GM21619 (cell line): Measurements from ENCODE around the gene RNF44.

Experiments
- ATAC-seq: cut with Tn5 transposase; IDR thresholded peaks from one replicate; pipeline ENCODE4 v1.9.1; 2021; ENCODE audit not compliant: unreplicated experiment

RNF44 gene

DNA sequence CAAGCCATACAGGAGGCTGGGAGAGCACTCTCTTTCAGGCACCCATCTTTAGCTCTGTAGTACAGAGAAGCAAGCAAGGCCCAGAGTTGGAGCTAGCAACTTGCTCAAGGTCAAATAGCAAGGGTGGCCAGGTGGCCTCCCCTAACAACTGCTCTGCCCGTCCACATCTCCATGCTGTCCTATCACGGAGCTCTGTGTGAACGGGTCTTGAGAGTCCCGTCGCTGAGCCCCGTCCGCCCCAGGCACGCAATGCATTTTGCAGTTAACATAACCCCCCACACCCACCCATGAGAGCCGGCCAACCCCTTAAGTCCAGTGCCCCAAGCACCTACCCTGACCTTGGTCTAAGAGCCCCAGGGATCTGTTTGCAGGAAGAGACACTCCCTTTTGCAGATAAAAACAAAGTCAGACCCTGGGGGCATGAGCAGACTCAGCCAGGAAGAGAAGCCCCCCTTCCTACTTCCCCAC is 1.5 kb downstream of the RNF44 start:
- no peak for ATAC-seq

DNA sequence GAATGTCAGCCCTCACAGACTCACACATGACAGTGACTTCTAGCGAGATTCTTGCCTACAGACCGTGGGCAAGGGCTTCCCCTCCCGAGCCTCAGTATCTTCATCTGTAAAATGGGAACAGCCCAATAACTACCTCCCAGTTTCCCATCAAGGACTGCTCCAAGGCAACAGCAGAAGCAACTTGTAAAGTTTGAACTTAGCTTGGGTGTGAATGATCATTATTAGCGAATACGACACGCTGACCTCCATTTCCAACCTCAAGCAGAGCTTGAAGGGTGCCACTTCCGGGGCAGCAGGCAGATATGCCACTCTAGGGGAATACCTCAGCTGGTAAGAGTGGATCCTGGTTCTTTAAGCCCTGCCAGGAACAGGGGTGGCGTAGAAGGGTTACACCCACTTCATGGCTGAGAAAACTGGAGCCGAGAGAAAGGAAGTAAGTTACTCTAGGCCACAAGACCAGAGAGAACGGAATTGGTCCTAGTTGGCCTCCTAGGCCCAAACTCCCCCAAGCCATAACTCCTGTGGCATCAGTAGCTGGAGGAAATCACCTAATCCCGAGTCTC is 2.0 kb downstream of the RNF44 start:
- ATAC-seq = no peak

DNA sequence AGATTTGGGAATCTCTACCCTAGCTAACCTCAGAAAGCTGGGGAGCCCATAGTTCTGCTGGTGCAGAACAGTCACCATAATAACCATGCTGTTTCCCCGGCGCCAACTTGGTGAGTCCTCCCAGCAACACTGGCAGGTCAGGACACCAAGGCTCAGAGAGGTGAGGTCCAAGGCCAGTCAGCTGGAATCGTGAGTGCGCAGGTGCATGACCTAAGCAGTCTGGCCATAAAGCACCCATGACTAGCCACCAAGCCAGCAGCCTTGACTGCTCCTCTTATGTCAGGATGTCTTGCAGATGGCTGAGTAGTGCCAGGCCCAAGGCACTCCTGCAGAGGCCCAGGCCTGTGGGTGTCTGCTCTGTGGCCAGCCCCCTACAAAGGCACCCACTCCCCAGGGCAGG is 2.6 kb downstream of the RNF44 start:
- no peak for ATAC-seq

DNA sequence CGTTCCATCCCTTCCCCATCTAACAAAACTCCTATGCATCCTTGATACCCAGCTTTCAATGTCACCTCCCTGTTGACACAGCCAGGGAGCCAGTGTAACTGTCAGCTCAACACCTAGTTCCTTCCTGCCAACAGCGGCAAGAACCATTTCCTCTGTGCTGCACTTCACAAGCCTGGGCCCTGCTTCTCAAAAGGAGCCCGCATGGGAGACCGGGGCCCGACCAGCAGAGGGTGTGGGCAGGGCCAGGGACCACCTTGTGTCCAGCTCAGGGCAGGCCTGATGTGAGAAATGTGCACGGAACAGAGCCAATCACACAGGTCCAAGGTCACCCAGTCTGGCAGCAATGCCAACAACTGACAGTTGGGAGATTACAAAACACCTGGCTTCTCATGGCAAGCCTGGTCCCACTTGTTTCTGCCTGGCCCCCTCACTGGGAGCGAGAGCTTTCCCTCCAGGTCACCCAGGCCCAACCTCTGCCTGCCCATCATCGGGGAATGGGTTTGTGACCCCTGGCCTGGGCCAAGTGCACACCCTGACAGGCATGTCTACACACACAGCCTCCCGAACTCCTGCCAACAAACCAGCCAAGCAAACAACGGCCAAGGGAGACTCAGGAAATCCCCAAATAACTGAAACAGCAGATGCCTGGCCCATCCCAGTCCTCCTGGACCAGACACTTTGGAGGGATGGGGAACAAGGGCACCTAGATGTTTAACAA is 3.1 kb downstream of the RNF44 start:
- ATAC-seq = no peak

DNA sequence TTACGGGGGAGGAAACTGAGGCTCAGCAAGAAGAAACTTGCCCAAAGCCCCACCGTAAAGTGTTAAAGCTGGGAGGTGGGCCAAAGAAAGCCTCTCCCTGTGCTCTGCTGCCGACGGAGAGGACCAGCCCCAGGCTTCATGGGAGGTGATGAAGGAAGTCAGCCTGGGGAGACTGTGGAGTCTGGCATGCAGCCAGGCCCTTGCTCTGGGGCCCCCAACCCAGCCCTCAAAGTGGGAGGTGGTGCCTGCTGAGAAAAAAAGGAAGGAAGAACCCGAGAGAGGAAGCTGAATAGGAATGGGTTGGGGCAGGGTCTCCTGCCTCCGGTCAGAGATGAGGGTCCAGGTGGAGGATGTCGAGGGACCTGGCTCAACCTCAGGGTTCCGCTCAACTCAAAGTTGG is 3.8 kb downstream of the RNF44 start:
- ATAC-seq = no peak

DNA sequence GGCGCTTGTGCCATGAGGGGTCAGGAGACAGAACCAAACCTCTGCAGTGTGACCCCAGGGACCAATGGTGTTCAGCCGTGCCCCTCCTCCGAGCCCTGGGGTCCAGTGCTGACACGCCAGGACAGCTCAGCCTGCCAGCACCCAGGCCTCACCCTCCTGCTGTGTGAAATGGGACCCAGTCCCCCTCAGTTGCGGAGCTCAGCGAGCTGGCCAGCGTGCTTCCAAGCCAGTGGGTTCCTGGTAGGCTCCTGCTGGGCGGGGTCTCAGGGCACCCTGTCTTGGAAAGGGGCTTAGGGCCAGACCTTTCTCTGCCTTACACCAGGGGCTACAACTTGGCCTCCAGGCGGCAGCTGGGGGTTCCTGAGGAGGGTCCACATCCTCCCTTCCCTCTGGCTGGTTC is 4.4 kb downstream of the RNF44 start:
- no peak for ATAC-seq

DNA sequence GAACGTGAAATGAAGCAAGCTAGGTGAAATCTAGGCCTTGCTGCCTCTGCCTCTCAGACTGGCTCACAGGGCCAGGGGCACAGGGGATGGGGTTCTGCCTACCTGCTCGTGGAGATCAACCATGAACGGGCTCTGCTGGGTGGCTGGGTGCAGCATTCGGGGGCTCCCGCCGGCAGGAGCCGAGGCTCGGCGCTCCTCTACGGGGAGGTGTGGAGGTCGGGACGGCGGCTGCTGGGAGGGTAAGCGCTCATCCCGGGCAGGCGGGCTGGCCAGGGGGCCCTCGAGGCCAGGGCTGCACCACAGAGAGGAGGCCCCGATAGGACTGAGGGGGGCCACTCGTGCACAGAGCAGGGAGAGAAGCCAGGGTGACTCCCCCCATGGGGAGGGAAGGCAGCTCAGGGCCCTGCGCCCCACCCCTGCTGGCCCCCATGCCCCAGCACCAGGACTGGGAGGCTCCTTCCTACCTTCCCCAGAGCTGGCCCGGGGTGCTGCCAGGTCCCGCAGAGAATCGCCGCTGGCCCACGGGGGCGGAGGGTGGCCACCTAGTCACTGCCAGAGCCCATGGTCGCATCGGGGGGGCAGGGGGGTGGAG is 5.2 kb downstream of the RNF44 start:
- ATAC-seq = no peak

DNA sequence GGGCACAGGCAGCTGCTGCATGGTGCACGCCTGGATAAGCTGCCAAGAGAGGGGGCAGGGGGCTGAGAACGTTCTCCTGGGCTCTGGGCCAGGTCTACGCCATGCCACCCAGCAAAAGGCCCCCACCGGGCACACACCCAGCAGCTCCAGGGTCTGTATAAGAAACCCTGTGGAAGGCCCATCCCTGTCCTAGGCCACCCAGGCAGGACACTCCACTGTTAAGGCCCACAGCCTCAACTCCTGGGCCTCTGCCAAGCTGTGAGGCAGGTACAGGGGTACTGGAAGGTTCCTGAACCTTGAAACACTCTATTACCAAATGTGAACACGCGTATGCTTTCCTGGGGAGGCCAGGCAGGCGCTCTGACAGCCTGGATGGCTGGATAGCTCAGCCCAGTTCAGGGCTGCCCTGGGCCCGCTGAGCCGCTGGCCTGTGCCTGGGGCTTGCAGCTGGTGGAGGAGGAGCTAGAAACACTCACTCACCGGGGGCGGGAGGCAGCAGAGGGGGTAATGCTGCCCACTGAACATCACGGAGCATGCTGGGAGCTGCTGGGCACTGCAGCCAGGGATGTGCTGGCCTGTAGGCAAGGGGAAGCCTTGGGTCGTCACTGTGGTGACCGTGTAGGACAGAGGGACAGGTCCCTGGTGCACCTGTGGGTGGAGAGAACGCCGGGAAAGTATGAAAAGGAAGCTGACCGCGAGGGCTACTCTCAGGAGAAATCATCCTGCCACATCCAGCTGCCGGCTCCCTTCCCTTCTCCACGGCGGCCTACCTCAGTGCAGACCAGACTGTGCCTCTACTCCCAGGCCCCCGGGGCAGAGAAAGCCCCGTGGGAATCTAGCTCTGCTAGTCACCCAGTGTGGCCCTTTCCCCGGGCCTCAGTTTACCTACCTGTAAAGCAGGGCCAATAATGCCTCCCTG is 6.0 kb downstream of the RNF44 start:
- no peak for ATAC-seq

DNA sequence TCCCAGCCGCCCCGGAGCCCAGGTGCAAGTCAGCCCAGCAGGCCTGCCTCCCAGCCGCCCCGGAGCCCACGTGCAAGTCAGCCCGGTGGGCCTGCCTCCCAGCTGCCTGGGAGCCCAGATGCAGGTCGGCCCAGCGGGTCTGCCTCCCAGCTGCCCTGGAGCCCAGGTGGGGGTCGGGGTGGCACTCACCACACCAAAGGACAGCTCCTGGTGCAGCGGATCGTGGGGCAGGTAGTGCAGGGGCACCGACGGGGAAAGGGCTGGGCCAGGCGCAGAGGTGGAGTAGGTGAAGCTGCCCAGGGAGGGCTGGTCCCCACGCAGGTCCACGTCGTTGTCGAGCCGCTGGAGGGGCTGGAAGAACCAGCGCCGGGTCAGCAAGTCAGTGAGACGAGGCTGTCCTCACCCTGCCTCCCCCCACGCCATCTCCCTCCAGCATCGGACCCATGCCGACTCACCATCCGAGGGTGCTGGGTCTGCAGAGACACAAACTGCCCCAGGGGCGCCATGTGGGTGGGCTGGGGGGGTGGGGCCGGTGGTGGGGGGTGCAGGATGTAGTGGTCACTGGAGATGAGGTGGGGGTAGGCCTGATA is 6.7 kb downstream of the RNF44 start:
- ATAC-seq = no peak

DNA sequence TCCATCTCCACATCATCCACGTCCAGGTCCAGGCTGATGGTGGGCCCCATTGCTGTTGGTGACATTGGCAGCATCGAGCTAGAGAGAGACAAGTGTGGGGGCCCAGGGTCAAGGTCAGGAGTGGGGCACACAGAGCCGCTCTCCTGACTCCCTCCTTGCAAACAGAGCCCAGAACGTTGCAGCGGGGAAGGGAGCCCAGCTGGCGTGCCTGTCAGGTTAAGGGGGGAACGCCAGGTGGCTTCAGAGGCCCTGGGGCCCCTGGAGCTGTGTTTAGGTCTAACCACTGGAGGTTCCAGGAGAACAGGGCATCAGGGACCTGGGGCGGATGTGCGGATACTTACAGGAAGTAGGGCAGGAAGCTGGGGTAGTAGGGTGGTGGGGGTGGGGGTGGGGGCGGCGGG is 7.5 kb downstream of the RNF44 start:
- no peak for ATAC-seq

DNA sequence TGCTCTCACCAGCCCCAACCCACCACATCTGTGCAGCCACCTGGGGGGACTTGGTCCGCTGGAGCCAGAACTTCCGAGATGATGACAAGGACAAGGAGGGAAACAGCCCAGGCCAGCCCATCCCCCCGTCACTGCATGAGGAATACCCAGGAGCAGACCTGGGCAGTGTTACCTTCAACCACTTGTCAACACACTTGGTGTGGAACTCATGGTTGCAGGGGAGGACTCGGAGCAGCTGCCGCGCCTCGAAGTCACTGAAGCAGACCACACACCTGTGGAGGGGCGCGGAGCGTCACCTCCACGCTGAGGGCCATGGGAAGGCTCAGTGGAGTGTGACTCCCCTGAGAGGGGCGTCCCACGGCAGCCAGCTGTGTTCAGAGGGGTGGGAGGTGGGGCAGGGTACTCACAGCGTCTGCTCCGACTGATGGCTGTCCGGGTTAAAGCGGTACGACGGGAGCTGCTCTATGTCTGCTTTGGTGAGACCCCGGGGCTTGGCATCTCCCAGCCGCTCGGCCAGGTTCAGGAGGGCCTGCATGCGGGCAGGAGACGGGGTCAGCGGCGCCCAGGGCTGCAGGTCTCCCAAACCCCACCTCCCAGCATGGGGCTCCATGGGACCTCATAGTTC is 8.0 kb downstream of the RNF44 start:
- no peak for ATAC-seq

DNA sequence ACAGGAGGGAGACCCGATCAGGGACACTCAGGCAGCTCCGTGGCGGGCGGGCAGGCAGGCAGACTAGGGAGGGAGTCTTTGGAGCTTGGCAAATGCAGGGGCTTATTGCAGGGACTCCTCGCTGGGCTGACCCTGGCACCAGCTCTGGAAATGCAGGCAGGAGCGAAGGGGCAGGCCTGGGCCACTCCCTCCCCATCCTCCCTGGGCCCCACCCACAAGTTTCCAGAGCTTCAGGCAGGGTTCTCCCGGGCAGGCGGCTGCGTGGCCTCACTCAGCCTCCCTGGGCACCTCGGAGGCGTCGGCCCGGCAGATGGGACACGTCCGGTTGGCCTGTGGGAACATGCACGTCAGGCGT is 8.5 kb downstream of the RNF44 start:
- no peak for ATAC-seq

DNA sequence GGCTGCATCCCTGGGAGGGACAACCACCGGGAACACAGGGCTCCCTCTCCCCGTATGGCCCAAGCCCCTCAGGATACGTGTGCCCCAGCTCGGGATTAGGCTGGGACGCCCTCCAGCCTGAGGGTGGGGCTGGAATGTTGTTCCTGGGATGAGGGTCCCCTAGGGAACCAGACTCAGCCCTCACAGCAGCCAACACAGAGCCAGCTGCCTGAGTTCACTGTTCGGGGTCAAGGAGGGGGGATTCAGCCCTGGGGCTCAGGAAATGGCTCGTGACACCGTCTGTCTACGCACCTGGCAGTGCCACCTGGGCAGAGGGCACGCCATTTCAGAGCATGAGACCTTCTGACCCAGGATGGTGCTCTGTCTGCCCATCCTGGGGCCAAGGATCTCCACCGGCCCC is 8.9 kb downstream of the RNF44 start:
- no peak for ATAC-seq

DNA sequence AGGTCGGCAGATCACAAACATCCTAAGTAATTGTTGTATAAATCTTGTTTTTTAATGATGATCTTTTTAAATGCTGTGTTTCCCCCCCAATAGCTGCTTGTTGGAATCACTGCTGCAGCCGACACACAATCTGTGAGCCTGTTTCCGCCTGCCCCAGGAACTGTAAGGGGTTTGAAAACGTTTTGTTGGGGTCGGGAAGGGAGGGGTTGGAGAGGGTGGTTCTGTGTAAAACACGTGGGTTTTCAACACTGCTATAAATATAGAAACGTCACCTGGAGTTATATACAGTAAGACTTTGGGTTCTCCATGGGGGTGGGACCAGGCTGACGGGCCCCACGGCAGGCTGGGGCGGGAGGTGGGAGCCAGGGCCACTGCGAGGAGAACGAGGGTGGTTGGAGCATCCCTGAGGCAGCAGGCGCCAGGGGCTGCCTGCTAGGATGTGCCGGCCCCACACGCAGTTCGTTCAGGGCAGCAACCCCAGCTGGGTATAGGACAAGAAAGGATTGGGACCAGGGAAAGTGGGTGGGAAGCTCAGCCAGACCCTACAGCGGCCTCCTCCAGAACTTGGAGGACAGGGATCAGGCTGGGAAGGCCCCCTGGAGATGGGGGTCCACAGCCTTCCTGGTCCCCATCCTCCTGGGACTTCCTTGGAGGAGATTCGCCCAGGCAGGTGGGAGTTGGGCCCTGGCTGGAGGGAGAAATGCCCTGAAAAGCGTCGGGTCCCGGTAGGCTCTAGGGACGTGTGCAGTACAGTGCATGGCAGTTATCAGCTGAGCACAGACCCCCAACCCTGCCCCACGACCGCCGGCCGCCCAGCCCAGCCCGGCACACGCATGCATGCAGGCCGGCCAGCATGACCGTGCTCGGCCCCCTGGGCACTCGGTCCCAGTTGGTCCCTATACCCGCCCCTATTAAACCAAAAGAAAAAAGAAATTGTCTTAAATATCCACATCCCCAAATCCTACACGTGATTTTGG is 9.7 kb downstream of the RNF44 start:
- no peak for ATAC-seq

DNA sequence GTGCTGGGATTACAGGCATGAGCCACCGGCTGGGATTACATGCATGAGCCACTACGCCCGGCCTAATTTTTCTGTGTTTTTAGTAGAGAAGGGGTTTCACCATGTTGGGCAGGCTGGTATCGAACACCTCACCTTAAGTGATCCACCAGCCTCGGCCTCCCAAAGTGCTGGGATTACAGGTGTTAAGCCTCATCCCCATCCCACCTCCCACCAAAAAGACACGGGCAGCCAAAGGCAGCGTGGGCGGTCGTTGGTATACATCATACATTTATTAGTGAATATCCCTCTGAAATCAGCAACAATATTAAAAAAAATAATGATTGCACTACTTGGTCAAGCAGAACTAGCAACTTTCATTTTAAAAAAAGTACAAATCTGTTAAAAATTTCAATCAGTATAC is 10.7 kb downstream of the RNF44 start:
- ATAC-seq = no peak

DNA sequence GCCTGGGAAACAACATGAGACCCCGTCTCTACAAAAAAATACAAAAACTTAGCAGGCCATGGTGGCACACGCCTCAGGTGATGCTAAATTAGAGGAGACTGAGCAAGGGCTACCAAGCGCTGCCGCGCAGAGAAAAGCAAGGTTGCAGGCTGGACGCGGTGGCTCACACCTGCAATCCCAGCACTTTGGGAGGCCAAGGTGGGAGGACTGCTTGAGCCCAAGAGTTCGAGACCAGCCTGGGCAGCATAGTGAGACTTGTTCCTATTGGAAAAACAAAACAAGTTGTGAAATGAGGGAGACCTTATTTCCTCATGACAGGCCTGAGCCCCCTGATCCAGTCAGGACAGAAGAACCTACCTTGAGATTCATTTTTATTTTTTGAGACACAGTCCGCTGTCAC is 11.5 kb downstream of the RNF44 start:
- ATAC-seq = no peak

DNA sequence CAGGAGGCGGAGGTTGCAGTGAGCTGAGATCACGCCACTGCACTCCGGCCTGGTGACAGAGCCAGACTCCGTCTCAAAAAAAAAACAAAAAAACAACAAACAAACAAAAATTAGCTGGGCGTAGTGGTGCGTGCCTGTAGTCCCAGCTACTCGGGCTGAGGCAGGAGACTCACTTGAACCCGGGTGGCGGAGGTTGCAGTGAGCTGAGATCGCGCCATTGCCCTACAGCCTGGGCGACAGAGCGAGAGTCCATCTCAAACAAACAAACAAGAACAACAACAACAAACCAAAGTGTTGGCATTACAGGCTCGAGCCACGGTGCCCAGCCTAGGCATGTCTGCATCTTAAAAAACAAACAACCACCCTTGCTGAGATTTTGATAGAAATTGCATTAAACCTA is 12.2 kb downstream of the RNF44 start:
- no peak for ATAC-seq

DNA sequence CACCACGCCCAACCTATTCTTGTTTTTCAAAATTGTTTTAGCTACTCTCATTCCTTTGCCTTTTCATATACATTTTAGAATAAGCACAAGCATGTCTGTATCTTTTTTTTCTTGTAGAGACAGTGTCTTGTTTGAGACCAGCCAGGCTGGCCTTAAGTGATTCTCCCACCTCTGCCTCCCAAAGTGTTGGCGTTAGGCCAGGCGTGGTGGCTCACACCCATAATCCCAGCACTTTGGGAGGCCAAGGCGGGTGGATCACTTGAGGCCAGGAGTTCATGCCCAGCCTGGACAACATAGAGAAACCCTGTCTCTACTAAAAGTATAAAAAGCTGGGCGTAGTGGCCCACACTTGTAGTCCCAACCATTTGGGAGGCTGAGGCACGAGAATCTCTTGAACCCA is 13.1 kb downstream of the RNF44 start:
- no peak for ATAC-seq

DNA sequence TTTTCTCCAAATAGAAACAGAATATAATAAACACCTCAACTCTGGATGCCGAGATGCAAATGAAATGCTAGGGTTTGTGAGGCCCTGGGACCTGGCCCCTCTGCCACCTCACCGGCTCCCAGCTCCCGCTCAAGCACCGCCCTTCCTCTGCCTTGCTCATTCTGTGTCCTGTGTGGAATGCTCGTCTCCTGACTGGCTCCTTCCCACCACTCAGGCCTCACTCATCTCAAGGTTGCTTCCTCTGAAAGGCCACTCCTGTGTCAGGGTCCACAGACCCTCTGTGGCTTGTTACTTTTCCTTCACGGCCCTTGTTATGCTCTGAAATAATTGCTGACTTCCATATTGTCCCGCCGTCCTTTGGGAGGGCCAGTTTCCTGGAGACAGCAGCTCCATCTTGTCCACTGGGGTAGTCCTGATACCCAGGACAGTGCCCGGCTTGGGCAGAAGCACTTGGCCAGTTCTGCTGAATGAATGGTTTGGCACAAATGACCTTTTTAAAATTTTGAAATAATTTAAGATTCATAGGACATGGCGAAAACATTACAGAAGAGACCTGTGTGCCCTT is 15.4 kb downstream of the RNF44 start:
- ATAC-seq = no peak
